ENCODE measurements around the gene NECTIN3.

Gene NECTIN3

GRCh38 chr3:111087924-111088469, 16.4 kb downstream of the NECTIN3 start:
- DNase-seq: no peak

GRCh38 chr3:111096487-111097209, 25.0 kb downstream of the NECTIN3 start:
- no peak for DNase-seq

- no peak for DNase-seq
Observed at GRCh38 chr3:111103807-111104206, 32.2 kb downstream of the NECTIN3 start.

- DNase-seq: no peak
Observed at GRCh38 chr3:111106993-111107661, 35.5 kb downstream of the NECTIN3 start.

GRCh38 chr3:111107662-111108035, 36.0 kb downstream of the NECTIN3 start:
- DNase-seq: no peak

- no peak for DNase-seq
Observed at GRCh38 chr3:111112913-111113312, 41.3 kb downstream of the NECTIN3 start.

GRCh38 chr3:111128884-111129283, 57.3 kb downstream of the NECTIN3 start:
- DNase-seq: no peak

- DNase-seq: no peak
Observed at GRCh38 chr3:111130827-111131226, 59.2 kb downstream of the NECTIN3 start.

- DNase-seq: no peak
Observed at GRCh38 chr3:111134302-111134701, 62.7 kb downstream of the NECTIN3 start.

- no peak for DNase-seq
Observed at GRCh38 chr3:111151438-111151837, 79.8 kb downstream of the NECTIN3 start.

- DNase-seq: no peak
Observed at GRCh38 chr3:111152496-111152895, 80.9 kb downstream of the NECTIN3 start.

GRCh38 chr3:111156517-111156916, 84.9 kb downstream of the NECTIN3 start:
- no peak for DNase-seq

- no peak for DNase-seq
Observed at GRCh38 chr3:111159391-111159790, 87.8 kb downstream of the NECTIN3 start.

GRCh38 chr3:111164621-111165020, 93.0 kb downstream of the NECTIN3 start:
- no peak for DNase-seq

GRCh38 chr3:111165411-111165810, 93.8 kb downstream of the NECTIN3 start:
- DNase-seq: no peak

GRCh38 chr3:111173328-111173900, 101.8 kb downstream of the NECTIN3 start:
- no peak for DNase-seq

- no peak for DNase-seq
Observed at GRCh38 chr3:111173906-111174305, 102.3 kb downstream of the NECTIN3 start.

GRCh38 chr3:111190518-111190917, 118.9 kb downstream of the NECTIN3 start:
- no peak for DNase-seq

- DNase-seq: no peak
Observed at GRCh38 chr3:111193472-111193871, 121.9 kb downstream of the NECTIN3 start.

- DNase-seq: no peak
Observed at GRCh38 chr3:111194048-111194447, 122.4 kb downstream of the NECTIN3 start.

- no peak for DNase-seq
Observed at GRCh38 chr3:111197485-111197884, 125.9 kb downstream of the NECTIN3 start.

- DNase-seq: no peak
Observed at GRCh38 chr3:111200027-111200426, 128.4 kb downstream of the NECTIN3 start.

GRCh38 chr3:111210003-111210711, 138.5 kb downstream of the NECTIN3 start:
- DNase-seq: peak; percentile 18

Data from activated CD4-positive, alpha-beta T cell treated with anti-CD3 and anti-CD28 coated beads, Interleukin-2, amount 50 U/mL, for 16 hours (primary cell).